ENCODE results near the gene NUDCD2.

NUDCD2 gene, protein sequence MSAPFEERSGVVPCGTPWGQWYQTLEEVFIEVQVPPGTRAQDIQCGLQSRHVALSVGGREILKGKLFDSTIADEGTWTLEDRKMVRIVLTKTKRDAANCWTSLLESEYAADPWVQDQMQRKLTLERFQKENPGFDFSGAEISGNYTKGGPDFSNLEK

DNA sequence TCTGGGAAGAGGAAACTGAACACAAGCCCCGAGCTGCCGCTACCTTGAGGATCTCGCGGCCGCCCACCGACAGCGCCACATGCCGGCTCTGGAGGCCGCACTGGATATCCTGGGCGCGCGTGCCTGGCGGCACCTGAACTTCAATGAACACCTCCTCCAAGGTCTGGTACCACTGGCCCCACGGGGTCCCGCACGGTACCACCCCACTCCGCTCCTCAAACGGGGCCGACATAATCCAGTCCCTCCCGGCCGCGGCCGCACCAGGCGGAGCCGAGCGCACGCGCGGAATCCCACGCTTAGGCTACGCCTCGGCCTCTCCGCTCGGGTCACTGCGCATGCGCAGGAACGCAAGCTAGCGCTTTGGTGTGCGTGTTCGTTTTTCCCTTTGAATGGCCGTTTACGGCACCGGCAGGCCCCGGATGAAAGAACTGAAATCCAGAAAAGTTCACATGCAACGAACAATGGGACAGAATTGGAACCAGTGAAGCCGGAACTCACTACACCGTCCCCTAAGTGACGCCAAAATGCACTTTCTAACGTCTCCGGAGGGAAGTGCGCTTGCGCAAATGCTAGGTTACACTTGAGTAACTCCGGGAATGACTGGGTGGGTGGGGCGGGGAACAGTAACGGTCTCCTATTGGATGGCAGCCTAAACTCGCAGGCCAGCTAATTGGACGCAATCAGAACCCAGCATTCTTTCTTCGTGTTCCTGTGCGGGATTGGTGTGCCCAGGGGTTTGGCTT lies at the start of gene NUDCD2:
Gene NUDCD2, minus strand, starts transcription at position 284 of the 743 bp plus-strand sequence. Its CDS starts 52 bp downstream, at position 232.
- in situ Hi-C loops (cut with HindIII; ENCODE audit: low pct_ligation_motif_present, low pct_unique_long_range_greater_than_20kb, low sequenced_read_pairs) = no loop called here
- peak; percentile 97 for DNase-seq

DNA sequence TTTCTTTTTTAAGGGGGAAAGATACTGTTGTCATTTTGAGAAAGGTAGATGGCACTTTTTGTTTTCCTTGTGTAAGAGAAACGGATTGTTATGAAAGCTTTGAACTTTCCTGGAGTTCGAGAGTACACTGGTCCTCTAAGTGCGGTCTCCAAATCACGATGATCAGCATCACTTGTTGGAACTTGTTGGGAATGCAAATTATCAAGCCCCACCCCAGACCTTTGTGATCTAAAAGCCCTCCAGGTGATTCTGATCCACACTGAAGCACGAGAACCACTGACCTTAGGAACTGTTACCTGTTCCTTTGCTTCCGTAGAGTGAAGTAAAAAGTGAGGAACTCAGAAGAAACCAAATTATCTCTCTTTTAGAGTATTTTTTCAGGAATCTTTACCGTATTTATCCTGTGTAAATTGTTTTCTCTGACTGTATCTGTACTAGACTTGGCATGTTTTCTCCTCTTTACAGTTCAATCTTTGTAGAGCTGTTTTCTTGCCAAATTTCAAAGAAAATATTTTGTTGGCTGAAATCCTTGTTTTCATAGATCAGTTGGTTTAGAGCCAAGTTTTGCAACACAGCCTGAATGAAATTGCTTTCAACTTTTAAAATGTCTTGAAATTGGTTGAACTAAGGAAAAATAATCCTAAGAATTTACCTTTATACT lies 49.5 kb upstream of the NUDCD2 start:
- DNase-seq = peak; percentile 47
- in situ Hi-C loops (cut with HindIII; ENCODE audit: low pct_ligation_motif_present, low pct_unique_long_range_greater_than_20kb, low sequenced_read_pairs) = no loop called here

DNA sequence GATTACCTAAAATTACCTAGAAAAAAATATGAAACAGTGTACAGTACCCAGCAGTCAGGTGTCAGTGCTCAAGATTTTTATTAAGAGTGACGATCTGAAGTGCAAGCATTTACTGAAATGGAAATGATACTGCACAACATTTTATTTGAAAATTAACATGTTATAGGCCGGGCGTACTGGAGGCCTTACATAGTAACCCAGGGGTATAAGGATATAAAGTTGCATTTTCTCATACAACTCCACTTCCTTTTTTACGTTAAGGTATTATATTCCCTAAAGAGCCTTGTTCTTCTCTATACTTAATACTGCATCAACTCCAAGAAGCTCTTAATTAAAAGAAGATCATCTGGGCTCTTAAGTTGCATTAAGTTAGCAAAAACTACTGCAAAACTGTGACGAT lies 48.9 kb upstream of the NUDCD2 start:
- in situ Hi-C loops (cut with HindIII; ENCODE audit: low pct_ligation_motif_present, low pct_unique_long_range_greater_than_20kb, low sequenced_read_pairs) = no loop called here

DNA sequence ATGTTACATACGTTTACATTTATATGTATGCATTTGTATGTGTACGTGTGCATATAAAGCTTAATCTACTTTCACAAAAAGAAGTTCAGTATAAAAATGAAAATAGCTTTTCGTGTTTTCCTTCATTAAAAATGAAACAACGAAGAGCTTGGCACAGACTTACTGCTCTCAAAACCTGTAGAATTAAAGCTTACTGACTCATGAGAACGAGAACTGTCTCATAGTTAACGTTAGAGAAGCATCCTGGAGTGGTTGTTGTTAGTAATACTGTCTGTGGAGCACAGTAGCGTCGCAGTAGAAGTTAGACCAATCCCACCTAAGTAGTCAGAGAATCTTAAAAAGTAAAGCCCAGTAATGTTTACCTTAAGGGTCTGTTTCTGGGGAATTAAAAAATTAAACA lies 46.8 kb upstream of the NUDCD2 start:
- DNase-seq = peak; percentile 52
- in situ Hi-C loops (cut with HindIII; ENCODE audit: low pct_ligation_motif_present, low pct_unique_long_range_greater_than_20kb, low sequenced_read_pairs) = no loop called here

More for the DNA sequence above, 48.9 kb upstream of the NUDCD2 start:
- no peak for DNase-seq

DNA sequence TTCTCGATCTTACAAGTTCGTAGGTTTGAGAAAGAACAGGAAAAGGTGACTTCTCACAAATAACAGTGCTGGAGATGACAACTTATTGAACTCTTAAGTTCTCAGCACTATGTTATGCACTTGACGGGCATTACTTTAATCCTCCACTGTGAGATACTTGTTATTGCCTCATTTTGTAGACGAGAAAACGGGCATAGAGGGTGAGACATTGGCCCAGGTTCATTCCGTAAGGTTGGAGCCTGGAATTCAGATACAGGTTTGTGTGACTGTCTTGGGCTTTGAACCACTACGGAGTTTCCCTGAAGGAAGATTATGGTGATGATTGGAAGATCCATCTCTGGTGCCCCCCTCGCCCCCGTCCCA lies 46.2 kb upstream of the NUDCD2 start:
- peak; percentile 36 for DNase-seq
- in situ Hi-C loops (cut with HindIII; ENCODE audit: low pct_ligation_motif_present, low pct_unique_long_range_greater_than_20kb, low sequenced_read_pairs) = no loop called here

DNA sequence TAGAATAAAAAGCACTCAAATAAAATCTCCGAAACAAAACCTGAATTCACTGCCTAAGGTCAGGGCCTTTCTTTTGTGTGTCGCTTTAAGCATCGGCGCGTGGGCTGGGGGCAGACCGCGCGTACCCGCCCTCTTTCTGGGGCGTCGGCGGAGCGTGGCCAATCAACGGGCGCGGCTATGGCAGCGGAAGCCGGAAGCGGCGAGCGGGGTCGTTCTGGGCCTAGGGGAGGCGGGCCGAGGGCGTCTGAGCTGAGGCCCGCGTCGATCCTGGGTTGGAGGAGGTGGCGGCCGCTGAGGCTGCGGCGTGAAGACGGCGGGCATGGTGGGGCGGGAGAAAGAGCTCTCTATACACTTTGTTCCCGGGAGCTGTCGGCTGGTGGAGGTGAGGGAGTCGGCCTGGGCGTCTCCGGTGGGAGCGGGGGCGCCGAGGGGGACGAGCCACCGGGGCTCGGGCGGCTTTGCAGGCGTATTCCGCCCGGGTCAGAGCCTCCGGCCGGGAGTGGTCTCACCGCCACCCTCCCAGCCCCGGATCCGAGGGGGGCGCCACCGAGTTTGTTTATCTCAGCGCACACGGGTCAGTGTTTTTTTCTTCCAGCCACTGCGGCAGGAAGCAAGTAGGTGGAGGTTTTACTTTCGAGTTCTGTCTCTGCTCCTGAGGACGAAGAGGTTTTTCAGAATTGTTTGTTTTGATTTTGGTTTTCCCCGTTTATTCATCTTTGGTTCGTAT lies 45.6 kb upstream of the NUDCD2 start, which contains the start of gene MAT2B:
Gene MAT2B, plus strand, starts transcription at position 252 of the 727 bp plus-strand sequence. Its CDS starts 68 bp downstream, at position 320.
- peak; percentile 93 for DNase-seq
- in situ Hi-C loops (cut with HindIII; ENCODE audit: low pct_ligation_motif_present, low pct_unique_long_range_greater_than_20kb, low sequenced_read_pairs) = no loop called here

DNA sequence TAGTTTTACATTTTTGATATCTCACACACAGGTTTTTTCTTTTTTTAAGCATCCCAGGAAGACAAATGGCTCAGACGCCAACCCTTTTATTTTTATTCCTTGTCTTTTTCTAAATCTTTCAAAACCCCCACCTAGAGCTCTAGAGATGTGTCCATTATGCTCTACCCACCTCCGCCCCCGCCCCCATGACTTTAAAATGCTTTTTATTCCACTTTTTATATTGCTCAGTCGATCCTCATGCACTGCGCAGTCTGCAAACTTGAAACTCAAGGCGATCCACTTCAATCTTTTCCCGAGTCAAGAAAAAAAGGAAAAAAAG lies 45.1 kb upstream of the NUDCD2 start:
- DNase-seq = no peak
- in situ Hi-C loops (cut with HindIII; ENCODE audit: low pct_ligation_motif_present, low pct_unique_long_range_greater_than_20kb, low sequenced_read_pairs) = no loop called here

DNA sequence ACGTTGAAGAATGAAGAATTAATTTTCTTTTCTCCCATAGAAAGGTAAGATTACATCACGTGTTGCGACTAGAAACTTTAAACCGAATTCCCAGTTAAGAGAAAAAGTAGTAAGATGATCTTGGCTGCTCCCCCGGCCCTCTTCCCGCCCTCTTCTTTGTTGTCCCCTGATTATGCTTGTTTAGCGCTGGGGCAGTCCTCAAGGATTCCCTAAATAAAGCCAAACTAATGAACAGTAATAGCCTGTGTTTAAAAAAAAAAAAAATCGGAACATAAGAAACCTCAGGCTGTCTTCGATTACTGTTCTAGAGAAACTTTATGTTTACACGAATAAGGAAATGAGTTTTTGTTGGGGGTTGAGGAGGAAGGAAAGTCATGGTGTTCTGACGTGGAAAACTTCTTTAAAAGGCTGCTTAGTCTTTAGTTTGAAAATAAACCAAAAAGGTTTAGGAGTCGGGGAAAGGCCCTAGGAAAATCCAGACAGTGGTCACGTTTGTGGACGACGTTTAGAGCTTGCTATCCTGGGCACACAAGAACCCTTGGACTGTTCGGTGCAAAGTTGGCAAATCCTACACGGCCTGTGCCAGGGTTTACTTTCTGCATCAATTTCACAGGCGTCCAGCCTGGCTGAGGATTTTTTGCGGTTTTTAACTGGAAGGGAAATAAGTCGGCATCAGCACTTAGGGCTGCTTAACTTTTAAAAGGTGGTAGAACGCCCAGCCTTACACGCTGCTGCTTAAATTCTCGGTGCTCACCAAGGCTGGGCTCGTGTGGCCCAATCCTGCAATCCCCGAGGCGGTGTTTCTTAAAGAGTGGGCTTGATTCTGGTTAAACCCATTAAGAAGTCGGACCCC lies 44.4 kb upstream of the NUDCD2 start:
- DNase-seq = peak; percentile 42
- in situ Hi-C loops (cut with HindIII; ENCODE audit: low pct_ligation_motif_present, low pct_unique_long_range_greater_than_20kb, low sequenced_read_pairs) = no loop called here

DNA sequence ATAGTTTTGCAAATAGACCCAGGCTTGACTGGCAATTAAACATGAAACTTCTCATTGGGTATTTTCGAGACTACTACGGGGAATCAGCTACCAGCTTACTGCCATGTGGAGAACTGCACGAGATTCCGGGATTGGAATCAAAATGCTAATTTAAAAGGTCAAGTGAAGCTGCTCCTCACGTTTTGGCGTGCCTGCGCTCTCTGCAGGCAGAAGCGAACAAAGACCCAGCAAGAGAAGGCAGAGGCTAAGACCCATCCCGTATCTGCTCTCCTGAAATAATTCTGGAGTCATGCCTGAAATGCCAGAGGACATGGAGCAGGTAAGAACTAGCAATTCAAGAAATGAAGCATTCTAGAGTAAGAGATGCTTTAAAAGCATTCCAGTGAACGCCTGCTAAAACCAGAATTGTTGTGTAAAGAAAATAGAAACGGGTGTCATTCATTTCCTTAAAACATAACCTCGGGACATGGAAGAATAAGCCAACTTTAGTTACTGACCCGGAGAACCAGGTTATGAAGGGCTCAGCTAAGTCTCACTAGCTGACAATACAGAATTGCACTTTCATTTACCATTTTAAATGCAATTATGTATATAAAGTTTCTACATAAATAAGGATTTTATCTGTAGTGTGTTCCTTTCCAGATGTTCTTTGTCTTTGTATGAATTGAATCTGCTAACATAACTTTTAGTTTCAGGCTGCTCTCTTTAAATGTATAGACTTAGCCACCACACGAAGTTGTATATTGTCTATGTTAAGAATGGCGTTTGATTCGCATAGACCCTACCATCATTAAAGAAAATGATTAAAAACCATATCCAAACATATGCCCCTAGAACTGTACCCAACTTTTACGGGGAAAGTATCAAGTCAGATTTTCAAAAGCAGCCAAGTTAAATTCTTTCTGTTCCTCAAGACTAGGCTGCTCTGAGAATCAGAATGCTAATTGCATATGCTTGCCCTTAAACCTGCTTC lies 43.5 kb upstream of the NUDCD2 start:
- in situ Hi-C loops (cut with HindIII; ENCODE audit: low pct_ligation_motif_present, low pct_unique_long_range_greater_than_20kb, low sequenced_read_pairs) = no loop called here
- peak; percentile 80 for DNase-seq

DNA sequence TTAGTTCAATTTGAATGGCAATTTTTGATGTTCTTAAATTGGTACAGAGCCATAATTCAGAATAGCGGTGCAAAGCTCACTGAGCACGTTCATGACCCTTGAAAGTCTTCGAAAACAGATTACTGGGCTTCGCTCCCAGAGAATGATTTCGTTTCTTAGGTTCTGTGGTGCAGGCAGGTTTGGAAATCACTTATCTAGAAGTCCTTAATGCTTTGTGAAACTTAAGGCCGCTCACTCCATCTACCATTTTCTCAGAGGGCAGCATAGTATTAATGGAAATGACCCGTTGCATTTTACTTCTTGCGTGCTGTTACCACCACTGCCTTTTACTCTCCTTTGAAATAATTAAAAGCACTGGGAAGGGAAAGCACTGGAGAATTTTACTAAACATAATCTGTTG lies 42.6 kb upstream of the NUDCD2 start:
- no peak for DNase-seq

DNA sequence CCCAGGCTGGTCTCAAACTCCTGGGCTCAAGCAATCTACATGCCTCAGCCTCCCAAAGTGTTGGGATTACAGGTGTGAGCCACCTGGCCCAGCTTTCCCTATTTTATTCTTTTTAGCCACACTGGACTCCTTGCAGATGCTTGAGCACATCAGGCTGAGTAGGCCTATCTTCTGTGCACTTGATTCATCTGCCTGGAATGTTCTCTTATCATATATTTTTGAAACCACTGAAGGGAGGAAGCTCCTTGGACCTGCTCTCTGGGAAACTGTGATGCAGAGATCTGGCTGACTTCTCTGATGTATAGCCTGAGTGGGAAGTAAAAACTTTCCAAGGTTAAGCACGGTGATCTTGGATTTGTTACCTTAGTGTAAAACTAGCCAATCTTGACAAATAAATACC lies 39.0 kb upstream of the NUDCD2 start:
- DNase-seq = peak; percentile 34
- in situ Hi-C loops (cut with HindIII; ENCODE audit: low pct_ligation_motif_present, low pct_unique_long_range_greater_than_20kb, low sequenced_read_pairs) = no loop called here

More for the DNA sequence above, 42.6 kb upstream of the NUDCD2 start:
- in situ Hi-C loops (cut with HindIII; ENCODE audit: low pct_ligation_motif_present, low pct_unique_long_range_greater_than_20kb, low sequenced_read_pairs) = no loop called here

DNA sequence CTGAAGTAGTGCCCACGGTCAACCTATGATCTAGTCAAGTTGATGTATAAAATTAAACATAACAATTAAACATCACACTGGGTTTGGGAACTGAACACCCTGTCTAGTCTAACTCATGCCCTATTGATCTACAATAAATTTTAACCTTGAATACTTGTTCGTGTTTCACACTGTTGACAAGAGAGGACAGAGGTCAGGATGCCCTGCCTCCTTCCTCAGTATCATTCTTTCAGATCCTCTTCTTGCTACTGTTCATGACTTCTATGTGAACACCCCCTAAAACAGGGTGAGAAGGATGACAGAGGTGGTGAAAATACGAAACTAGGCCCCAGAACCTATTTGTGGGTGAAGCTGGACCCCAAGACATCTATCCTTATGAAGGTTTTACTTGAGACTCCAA lies 37.4 kb upstream of the NUDCD2 start:
- DNase-seq = no peak
- in situ Hi-C loops (cut with HindIII; ENCODE audit: low pct_ligation_motif_present, low pct_unique_long_range_greater_than_20kb, low sequenced_read_pairs) = no loop called here

DNA sequence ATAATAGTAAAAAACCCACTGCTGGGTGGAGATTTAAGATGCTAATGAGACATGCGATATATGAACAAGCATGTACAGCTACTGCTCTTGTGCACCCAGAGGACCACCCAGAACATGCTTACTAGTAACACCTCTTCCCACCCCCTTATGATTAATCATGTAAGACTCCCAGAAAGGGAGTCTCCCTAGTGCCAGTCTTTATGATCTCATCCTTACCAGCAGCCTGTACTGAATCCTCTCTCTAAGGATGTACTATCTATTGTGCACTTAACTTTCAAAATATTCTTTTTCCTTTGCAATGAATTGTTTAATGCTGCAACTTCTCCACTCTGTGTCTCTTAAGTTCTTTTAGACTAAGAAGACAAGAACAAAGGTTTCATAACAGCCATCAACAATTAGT lies 36.4 kb upstream of the NUDCD2 start:
- no peak for DNase-seq

DNA sequence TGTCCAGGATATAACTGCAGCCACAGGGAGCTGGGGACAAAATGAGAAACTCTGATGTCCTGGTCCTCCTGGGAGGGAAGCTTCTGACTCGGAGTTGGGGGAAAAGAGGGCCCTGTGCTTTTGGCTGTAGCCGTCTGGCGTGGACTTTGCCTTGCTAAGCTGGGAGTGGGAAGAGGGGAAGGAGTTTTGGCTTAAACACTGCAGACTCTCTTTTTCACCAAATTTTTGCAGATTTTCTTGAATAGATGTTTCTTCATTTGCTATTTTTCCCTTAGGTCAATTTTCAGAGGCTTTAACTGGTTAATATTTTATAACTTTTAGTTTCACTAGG lies 29.8 kb upstream of the NUDCD2 start:
- no peak for DNase-seq
- in situ Hi-C loops (cut with HindIII; ENCODE audit: low pct_ligation_motif_present, low pct_unique_long_range_greater_than_20kb, low sequenced_read_pairs) = no loop called here

More for the DNA sequence above, 36.4 kb upstream of the NUDCD2 start:
- in situ Hi-C loops (cut with HindIII; ENCODE audit: low pct_ligation_motif_present, low pct_unique_long_range_greater_than_20kb, low sequenced_read_pairs) = no loop called here

DNA sequence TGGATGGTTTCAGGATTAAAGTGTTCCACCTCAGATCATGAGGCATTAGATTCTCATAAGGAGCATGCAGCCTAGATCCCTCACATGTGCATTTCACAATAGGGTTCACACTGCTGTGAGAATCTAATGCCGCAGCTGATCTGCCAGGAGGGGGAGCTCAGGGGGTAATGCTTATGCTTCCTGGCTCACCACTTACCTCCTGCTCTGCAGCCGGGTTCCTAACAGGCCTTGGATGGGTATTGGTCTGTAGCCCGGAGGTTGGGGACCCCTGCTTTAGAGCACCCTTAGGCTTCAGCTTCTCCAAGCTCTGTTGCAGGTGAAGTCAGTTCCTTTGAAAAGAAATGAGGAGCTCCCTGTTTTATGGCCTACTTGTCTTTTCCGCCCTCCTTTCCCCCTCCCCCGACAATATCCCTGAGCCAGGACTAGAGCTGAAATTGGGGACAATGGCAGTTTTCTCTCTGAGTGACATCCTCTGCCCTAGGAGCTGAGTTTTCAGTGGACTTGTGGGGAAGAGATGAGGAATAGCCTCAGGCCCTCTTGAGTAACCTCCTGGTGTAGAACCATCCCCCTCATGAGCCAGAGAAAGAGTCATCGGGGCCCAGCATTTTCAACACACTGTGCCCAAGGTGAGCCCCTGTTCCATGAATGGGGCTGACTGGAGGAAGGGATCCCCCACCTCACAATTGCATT lies 29.3 kb upstream of the NUDCD2 start:
- DNase-seq = peak; percentile 47
- in situ Hi-C loops (cut with HindIII; ENCODE audit: low pct_ligation_motif_present, low pct_unique_long_range_greater_than_20kb, low sequenced_read_pairs) = no loop called here

DNA sequence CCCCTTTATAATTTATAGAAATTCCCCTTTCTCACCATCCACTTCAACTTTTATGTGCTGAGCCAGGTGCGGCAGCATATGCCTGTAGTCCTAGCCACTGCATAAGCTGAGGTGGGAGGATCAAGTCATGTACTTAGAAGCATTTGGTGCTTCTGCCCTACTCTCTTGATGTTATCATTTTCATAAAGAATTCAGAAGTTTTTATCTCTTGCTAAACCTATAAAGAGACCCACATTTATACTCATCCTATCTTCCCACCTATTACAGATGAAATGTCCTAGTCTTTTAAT lies 19.0 kb upstream of the NUDCD2 start:
- no peak for DNase-seq
- in situ Hi-C loops (cut with HindIII; ENCODE audit: low pct_ligation_motif_present, low pct_unique_long_range_greater_than_20kb, low sequenced_read_pairs) = no loop called here
